ENCODE measurements around the gene DIPK1A. TPM values are rescaled to one million over a fixed set of nuclear protein-coding genes. Genes with fewer than 3 reads are reported as not detected.
"Not testable (repeated sequence)": the region's sequence is repeated elsewhere in the genome, so short reads cannot be mapped to it uniquely, and the experiment has no call there.

The DIPK1A gene
- polyA plus RNA-seq, 2 of the 4 experiments (the other 2 are of a cell fraction), result 12.4 to 21.1 TPM

DNA sequence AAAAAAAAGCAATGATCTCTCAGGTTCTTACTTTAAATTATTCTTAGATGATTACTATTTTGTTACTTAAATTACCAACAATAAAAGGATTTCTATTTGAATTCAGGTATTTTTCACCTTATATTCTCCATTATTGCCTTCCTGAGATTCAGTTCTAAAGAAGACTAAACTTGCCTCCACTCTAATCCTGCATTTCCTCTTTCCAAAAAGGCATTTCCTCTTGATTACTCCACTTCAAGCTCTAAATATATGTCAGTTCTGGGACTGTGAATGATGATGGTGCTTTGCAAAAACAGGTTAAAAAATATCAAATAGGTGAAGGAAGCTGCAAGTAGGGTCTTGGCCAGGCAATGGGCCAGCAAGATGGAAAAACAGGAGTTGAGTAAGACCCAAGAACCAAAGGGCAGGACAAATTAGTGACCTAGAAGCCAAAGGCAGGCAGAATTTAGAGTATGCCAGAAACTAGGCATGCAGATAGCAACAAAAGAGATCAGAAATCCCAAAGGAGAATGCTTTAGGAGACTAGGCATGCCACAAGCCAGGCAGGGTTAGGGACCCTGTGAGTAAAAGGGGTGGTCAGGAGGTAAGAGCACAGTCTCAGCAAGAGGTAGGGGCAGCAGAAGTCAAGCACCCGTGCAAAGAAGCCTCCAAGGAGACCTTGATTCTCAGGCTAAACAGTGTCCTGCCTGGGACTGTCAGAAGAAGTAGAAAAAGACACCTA lies 11.3 kb upstream of the DIPK1A start:
- ATAC-seq (no peak), DNase-seq (ENCODE audit: low read depth in 1 of 2, low spot score in 1 of 2) (no peak), FAIRE-seq (no peak)
- no peak for TF ChIP-seq ZFP36 (IDR thresholded peaks at IDR 0.05; ENCODE audit: borderline replicate concordance, partially characterized antibody)
- TF ChIP-seq, protein P1, sequence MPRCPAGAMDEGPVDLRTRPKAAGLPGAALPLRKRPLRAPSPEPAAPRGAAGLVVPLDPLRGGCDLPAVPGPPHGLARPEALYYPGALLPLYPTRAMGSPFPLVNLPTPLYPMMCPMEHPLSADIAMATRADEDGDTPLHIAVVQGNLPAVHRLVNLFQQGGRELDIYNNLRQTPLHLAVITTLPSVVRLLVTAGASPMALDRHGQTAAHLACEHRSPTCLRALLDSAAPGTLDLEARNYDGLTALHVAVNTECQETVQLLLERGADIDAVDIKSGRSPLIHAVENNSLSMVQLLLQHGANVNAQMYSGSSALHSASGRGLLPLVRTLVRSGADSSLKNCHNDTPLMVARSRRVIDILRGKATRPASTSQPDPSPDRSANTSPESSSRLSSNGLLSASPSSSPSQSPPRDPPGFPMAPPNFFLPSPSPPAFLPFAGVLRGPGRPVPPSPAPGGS (IDR thresholded peaks at IDR 0.05), result no peak
- TF ChIP-seq SMC3 (IDR thresholded peaks at IDR 0.05), result no peak
- TF ChIP-seq FOSL2 (IDR thresholded peaks at IDR 0.05), result no peak
- TF ChIP-seq FOSL2 (CRISPR knock-in tag; IDR thresholded peaks at IDR 0.05), result no peak
- TF ChIP-seq FOSB (CRISPR knock-in tag; IDR thresholded peaks at IDR 0.05), result no peak
- TF ChIP-seq HDAC2 (IDR thresholded peaks at IDR 0.05), result no peak
- no peak for TF ChIP-seq CBX2 (IDR thresholded peaks at IDR 0.05; ENCODE audit: borderline replicate concordance, low read depth)
- no peak overlapping the region for H3K4me2 ChIP-seq
- CTCF ChIA-PET, result interaction anchor here (7.9 kb wide), 1 partner anchor 21 kb away, joined by 50 read pairs; no protein-coding TSS in a partner anchor
- POLR2A ChIA-PET, result no interaction called here
- WGBS (ENCODE audit: missing lambda C conversion rate), result 36% methylated on average over 1 of the region's 1 CpG
- H3K4me3 ChIP-seq, result no peak overlapping the region
- H3K9me3 ChIP-seq, result no peaks in the 10 kb centered on the region
- no peak overlapping the region for H3K27ac ChIP-seq
- peaks cover 5% of the 10 kb centered on the region; the same call in 2 of the 3 replicates for H3K4me1 ChIP-seq

DNA sequence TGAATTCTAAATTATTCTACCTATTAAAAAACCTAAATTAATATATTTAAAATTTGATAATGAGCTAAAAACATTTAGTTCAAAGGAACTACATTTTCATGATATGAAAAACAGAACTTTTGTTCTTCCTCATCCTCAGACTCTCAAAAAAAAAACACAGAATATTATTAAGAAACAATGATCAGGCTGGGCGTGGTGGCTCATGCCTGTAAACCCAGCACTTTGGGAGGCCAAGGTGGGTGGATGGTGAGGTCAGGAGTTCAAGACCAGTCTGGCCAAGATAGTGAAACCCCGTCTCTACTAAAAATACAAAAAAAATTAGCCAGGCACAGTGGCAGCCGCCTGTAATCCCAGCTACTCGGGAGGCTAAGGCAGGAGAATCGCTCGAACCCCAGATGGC lies 10.7 kb upstream of the DIPK1A start:
- H3K9me3 ChIP-seq; H3K27ac ChIP-seq; DNase-seq (ENCODE audit: low read depth in 1 of 2, low spot score in 1 of 2); FAIRE-seq; H3K4me2 ChIP-seq; H3K4me1 ChIP-seq; H3K4me3 ChIP-seq; ATAC-seq: not testable (repeated sequence)
- ChIA-PET POLR2A (interaction anchor here (0.8 kb wide), 1 partner anchor 10 kb away, joined by 6 read pairs; no protein-coding TSS in a partner anchor), CTCF (interaction anchor here (0.8 to 7.9 kb wide), 2 partner anchors 22 to 114 kb away, joined by 4 to 50 read pairs; no protein-coding TSS in a partner anchor)
- WGBS (ENCODE audit: missing lambda C conversion rate), result 73% methylated on average over 6 of the region's 6 CpGs

DNA sequence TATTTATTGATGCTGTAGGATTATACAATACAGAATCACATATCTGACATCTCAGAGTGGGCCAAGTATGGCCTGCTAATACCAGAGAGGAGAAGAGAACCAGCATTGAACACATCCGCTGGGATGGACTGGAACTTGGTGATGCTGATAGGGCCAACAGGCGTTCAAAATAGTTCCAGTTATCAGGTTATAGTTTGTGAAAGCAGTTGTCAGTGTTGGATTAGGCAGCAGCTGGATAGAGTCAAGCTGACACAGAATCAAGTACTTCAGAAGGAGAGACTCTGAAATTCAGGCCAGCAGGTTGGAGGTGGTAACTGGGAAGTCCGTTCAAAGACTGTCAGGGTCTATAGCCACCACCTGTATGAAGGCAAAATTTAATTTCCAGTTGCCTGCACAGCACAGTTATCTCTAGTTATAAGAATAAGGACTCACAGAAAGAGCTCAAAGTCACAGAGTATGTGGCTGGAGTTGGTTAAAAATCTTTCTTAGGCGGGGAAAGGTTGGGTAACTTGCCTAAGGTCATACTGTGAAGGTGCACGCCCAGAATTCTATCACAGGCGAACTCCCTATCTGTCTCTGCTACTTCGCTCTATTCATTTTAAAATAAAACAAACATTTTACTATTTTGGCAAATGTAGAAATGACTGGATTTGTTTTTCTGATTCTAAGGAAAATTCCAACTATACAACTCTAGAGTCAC lies 9.9 kb upstream of the DIPK1A start:
- TF ChIP-seq, protein P2, sequence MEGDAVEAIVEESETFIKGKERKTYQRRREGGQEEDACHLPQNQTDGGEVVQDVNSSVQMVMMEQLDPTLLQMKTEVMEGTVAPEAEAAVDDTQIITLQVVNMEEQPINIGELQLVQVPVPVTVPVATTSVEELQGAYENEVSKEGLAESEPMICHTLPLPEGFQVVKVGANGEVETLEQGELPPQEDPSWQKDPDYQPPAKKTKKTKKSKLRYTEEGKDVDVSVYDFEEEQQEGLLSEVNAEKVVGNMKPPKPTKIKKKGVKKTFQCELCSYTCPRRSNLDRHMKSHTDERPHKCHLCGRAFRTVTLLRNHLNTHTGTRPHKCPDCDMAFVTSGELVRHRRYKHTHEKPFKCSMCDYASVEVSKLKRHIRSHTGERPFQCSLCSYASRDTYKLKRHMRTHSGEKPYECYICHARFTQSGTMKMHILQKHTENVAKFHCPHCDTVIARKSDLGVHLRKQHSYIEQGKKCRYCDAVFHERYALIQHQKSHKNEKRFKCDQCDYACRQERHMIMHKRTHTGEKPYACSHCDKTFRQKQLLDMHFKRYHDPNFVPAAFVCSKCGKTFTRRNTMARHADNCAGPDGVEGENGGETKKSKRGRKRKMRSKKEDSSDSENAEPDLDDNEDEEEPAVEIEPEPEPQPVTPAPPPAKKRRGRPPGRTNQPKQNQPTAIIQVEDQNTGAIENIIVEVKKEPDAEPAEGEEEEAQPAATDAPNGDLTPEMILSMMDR (IDR thresholded peaks at IDR 0.05), result no peak
- TF ChIP-seq GATA3 (IDR thresholded peaks at IDR 0.05; ENCODE audit: borderline replicate concordance), result no peak
- TF ChIP-seq EHMT2 (IDR thresholded peaks at IDR 0.05; ENCODE audit: low read depth), result no peak
- TF ChIP-seq RCOR1 (IDR thresholded peaks at IDR 0.05; ENCODE audit: low read depth, low read length), result no peak
- TF ChIP-seq POLR2AphosphoS2 (conservative IDR thresholded peaks at IDR 0.05; ENCODE audit: low read length), result no peak
- ATAC-seq, result no peak
- Histone ChIP-seq H3K9me3 (no peaks in the 10 kb centered on the region), H3K4me2 (no peak overlapping the region), H3K4me3 (no peak overlapping the region), H3K27ac (no peak overlapping the region), H3K4me1 (peaks cover 5% of the 10 kb centered on the region; the same call in 2 of the 3 replicates)
- 82% methylated on average over 7 of the region's 7 CpGs for whole genome bisulfite sequencing (ENCODE audit: missing lambda C conversion rate)
- ChIA-PET POLR2A (interaction anchor here (0.8 kb wide), 1 partner anchor 9 kb away, joined by 6 read pairs; no protein-coding TSS in a partner anchor), CTCF (interaction anchor here (0.8 to 7.9 kb wide), 3 partner anchors 22 to 113 kb away, joined by 4 to 50 read pairs (median 4); no protein-coding TSS in a partner anchor)
- DNase-seq (ENCODE audit: low read depth in 1 of 2, low spot score in 1 of 2), result no peak
- no peak for FAIRE-seq

DNA sequence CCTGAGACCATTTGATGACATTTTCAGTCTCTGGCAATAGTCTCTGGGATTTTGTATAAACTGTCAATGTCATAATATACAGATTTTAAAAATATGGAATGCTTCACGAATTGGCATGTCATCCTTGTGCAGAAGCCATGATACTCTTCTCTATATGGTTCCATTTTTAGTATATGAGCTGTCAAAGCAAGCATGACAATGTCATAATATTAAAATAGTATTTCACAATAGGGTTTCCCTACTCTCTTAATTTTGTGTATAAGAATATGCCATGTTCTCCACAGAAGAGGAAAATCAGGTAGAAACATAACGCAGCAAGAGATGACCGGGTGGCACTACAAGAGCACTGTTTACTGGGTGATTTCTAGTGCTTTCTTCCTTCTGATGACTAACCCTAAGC lies 8.3 kb upstream of the DIPK1A start:
- H3K4me3 ChIP-seq, result no peak overlapping the region
- ChIA-PET POLR2A (no interaction called here), CTCF (interaction anchor here (1.0 to 7.9 kb wide), 6 partner anchors 9 to 111 kb away, joined by 4 to 50 read pairs (median 4); no protein-coding TSS in a partner anchor)
- H3K4me2 ChIP-seq, result no peak overlapping the region
- H3K4me1 ChIP-seq, result peaks cover 5% of the 10 kb centered on the region; the same call in 2 of the 3 replicates
- 59% methylated on average over 3 of the region's 3 CpGs for WGBS (ENCODE audit: missing lambda C conversion rate)
- FAIRE-seq (no peak), DNase-seq (ENCODE audit: low read depth in 1 of 2, low spot score in 1 of 2) (no peak), ATAC-seq (no peak)
- no peaks in the 10 kb centered on the region for H3K9me3 ChIP-seq
- H3K27ac ChIP-seq, result no peak overlapping the region
- TF ChIP-seq POLR2AphosphoS2 (conservative IDR thresholded peaks at IDR 0.05; ENCODE audit: low read length) (no peak), HDAC2 (IDR thresholded peaks at IDR 0.05) (no peak), RCOR1 (IDR thresholded peaks at IDR 0.05; ENCODE audit: low read depth, low read length) (no peak), TP53 (CRISPR knock-in tag; IDR thresholded peaks at IDR 0.05) (no peak), RARB (CRISPR knock-in tag; IDR thresholded peaks at IDR 0.05) (no peak)
- TF ChIP-seq, protein P2 (IDR thresholded peaks at IDR 0.05), result no peak
- TF ChIP-seq, protein P3, sequence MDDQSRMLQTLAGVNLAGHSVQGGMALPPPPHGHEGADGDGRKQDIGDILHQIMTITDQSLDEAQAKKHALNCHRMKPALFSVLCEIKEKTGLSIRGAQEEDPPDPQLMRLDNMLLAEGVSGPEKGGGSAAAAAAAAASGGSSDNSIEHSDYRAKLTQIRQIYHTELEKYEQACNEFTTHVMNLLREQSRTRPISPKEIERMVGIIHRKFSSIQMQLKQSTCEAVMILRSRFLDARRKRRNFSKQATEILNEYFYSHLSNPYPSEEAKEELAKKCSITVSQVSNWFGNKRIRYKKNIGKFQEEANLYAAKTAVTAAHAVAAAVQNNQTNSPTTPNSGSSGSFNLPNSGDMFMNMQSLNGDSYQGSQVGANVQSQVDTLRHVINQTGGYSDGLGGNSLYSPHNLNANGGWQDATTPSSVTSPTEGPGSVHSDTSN (IDR thresholded peaks at IDR 0.05), result no peak
- TF ChIP-seq, protein P4, sequence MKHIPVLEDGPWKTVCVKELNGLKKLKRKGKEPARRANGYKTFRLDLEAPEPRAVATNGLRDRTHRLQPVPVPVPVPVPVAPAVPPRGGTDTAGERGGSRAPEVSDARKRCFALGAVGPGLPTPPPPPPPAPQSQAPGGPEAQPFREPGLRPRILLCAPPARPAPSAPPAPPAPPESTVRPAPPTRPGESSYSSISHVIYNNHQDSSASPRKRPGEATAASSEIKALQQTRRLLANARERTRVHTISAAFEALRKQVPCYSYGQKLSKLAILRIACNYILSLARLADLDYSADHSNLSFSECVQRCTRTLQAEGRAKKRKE (CRISPR knock-in tag; IDR thresholded peaks at IDR 0.05; ENCODE audit: low read depth), result no peak
